K562 (cell line): Measurements from ENCODE around the gene SPEG. TPM values are rescaled to one million over a fixed set of nuclear protein-coding genes. Genes with fewer than 3 reads are reported as not detected.

Experiments used
- CHAMP1 ChIP-seq: fragments of 450-650 bp; IDR thresholded peaks from 2 replicates; pipeline ENCODE4 v1.6.1; 2016; ENCODE audit warnings: mild to moderate bottlenecking
- CREB1 ChIP-seq, 2 experiments: sonication (generic) in 1 of 2; formaldehyde crosslinking in 1 of 2; IDR thresholded peaks; 2 replicates each; pipeline versions ENCODE4 v1.6.1 to v1.8.0; 2012 to 2022; ENCODE audit warnings: inconsistent platforms in 1 of 2, mild to moderate bottlenecking in 1 of 2, missing genetic modification reagents in 1 of 2, moderate library complexity in 1 of 2
- GABPB1 ChIP-seq: sonication (generic); formaldehyde crosslinking; IDR thresholded peaks from 2 replicates; pipeline ENCODE4 v1.8.0; 2022; ENCODE audit warnings: mild to moderate bottlenecking, missing genetic modification reagents
- HDAC6 ChIP-seq: IDR thresholded peaks from 2 replicates; pipeline ENCODE4 v1.6.1; 2012; ENCODE audit warnings: low read depth, mild to moderate bottlenecking, control low read depth, inconsistent platforms, low read length, moderate library complexity
- HMG20B ChIP-seq: fragments of 250-450 bp; sonication (Bioruptor Pico); IDR thresholded peaks from 2 replicates; pipeline ENCODE4 v1.5.0; 2021; ENCODE audit warnings: mild to moderate bottlenecking
- KAT2B ChIP-seq: IDR thresholded peaks from one replicate; pipeline ENCODE4 v1.6.1; 2012; ENCODE audit warnings: low read depth, mild to moderate bottlenecking, control low read depth, inconsistent platforms, low read length, moderate library complexity
- NFXL1 ChIP-seq: fragments of 450-650 bp; formaldehyde crosslinking; IDR thresholded peaks from 2 replicates; pipeline ENCODE4 v1.4.0; 2021; ENCODE audit warnings: mild to moderate bottlenecking
- POU5F1 ChIP-seq: fragments of 150-350 bp; IDR thresholded peaks from 2 replicates; pipeline ENCODE4 v1.6.1; 2014; ENCODE audit warnings: borderline replicate concordance, low read length, low read depth, mild to moderate bottlenecking; ENCODE audit not compliant: partially characterized antibody
- RAD21 ChIP-seq, 2 experiments: fragments of 250-450 bp in 1 of 2; fragments of 450-650 bp in 1 of 2; sonication (Bioruptor Pico) in 1 of 2; formaldehyde crosslinking in 1 of 2; IDR thresholded peaks in 1 of 2; conservative IDR thresholded peaks in 1 of 2; 2 replicates each; pipeline versions ENCODE4 v1.4.0 to v1.8.0; 2020 to 2022; ENCODE audit warnings: mild to moderate bottlenecking in 2 of 2, moderate library complexity in 1 of 2
- SMARCA5 ChIP-seq: fragments of 450-650 bp; IDR thresholded peaks from 2 replicates; pipeline ENCODE4 v1.6.1; 2016
- STAG1 ChIP-seq: sonication (generic); formaldehyde crosslinking; IDR thresholded peaks from 2 replicates; pipeline ENCODE4 v1.5.0; 2020; ENCODE audit warnings: missing genetic modification reagents, borderline replicate concordance
- TCF7 ChIP-seq: sonication (generic); IDR thresholded peaks from 2 replicates; pipeline ENCODE4 v1.6.1; 2016; ENCODE audit warnings: antibody characterized with exemption, borderline replicate concordance
- TCF7L2 ChIP-seq: fragments of 150-350 bp; IDR thresholded peaks from 2 replicates; pipeline ENCODE4 v1.6.1; 2016; ENCODE audit warnings: low read depth, mild to moderate bottlenecking, low read length, moderate library complexity
- ZC3H4 ChIP-seq: sonication (generic); formaldehyde crosslinking; IDR thresholded peaks from 2 replicates; pipeline ENCODE4 v1.9.0; 2021; ENCODE audit warnings: missing genetic modification reagents, borderline replicate concordance
- ZNF311 ChIP-seq: fragments of 250-450 bp; sonication (Bioruptor Pico); IDR thresholded peaks from 2 replicates; pipeline ENCODE4 v1.4.0; 2020; ENCODE audit warnings: mild to moderate bottlenecking, moderate library complexity
- ZNF407 ChIP-seq: fragments of 450-650 bp; IDR thresholded peaks from 2 replicates; pipeline ENCODE4 v1.6.1; 2016; ENCODE audit warnings: low read depth
- ZNF668 ChIP-seq: fragments of 250-450 bp; sonication (Bioruptor Pico); IDR thresholded peaks from 2 replicates; pipeline ENCODE4 v1.8.0; 2022; ENCODE audit warnings: mild to moderate bottlenecking, inconsistent platforms
- polyA plus RNA-seq, 8 experiments: library from polyadenylated mRNA; depleted of rRNA in 4 of 8; stranded (reverse) in 5 of 8; unstranded in 3 of 8; fragments of >200 nt; fragmentation: Nextera tagmentation in 2 of 8; fragmentation: Illumina TruSeq in 1 of 8; extraction: Ambion mirVana in 2 of 8; extraction: Trizol in 1 of 8; gene quantifications; 2 replicates each; pipeline versions ENCODE4 v1.2.1 to v1.2.3, GENCODE V29; 2011 to 2014; ENCODE audit warnings: inconsistent platforms in 1 of 8, missing spikeins in 1 of 8
- total RNA-seq, 7 experiments: library from RNA; depleted of rRNA in 6 of 7; stranded (reverse); fragments of >200 nt in 6 of 7; fragmentation: Illumina TruSeq in 2 of 7; extraction: Trizol in 2 of 7; gene quantifications; 2 replicates each; pipeline versions ENCODE4 v1.2.1 to v1.2.3, GENCODE V29; 2011 to 2021; ENCODE audit warnings: low replicate concordance in 1 of 7

SPEG gene
- total and polyA plus RNA-seq, 9 of the 15 experiments (the other 6 are each of a cell fraction or from before 2014, with no cell fraction given) = 0.49 to 8.7 (median 3.0) TPM

GRCh38 chr2:219525533-219526232 lies 91.0 kb downstream of the SPEG start (continued):
- TF ChIP-seq ZNF407 (no peak), HDAC6 (no peak), SMARCA5 (no peak), ZNF311 (0 out of 2 replicates have a peak, but pooled peaks have one; percentile 23), CHAMP1 (no peak), CREB1 (IDR thresholded peaks at IDR 0.05) (peak; percentile 12; the same call in 1 of the 2 replicates), CREB1 (CRISPR knock-in tag; IDR thresholded peaks at IDR 0.05) (no peak), STAG1 (CRISPR knock-in tag) (no peak), ZC3H4 (CRISPR knock-in tag) (no peak), KAT2B (no peak), RAD21 (CRISPR knock-in tag; conservative IDR thresholded peaks at IDR 0.05 in 1 of 2, IDR thresholded peaks at IDR 0.05 in 1 of 2) (peak in 1 of 2 experiments; percentile 31; a peak in 2 of 4 replicates), ZNF668 (CRISPR knock-in tag) (no peak), POU5F1 (no peak), GABPB1 (no peak), TCF7L2 (no peak), HMG20B (CRISPR knock-in tag) (no peak), TCF7 (no peak), NFXL1 (CRISPR knock-in tag) (no peak)
